ENCODE results near the gene EPB41L5. TPM values are rescaled to one million over a fixed set of nuclear protein-coding genes. Genes with fewer than 3 reads are reported as not detected.

Gene EPB41L5
- total RNA-seq, 1 experiment from 2014 or later, result 34.9 TPM

- Mint-ChIP-seq H3K36me3 (peaks cover 6% of the 10 kb centered on the region), H3K27ac (no peak overlapping the region), H3K9me3 (no peaks in the 10 kb centered on the region), H3K4me1 (no peaks in the 10 kb centered on the region), H3K27me3 (ENCODE audit: low read depth) (no peaks in the 10 kb centered on the region), H3K4me3 (no peak overlapping the region)
- ATAC-seq (no peak), DNase-seq (ENCODE audit: low spot score) (no peak)
- POLR2A ChIA-PET, result no interaction called here
- CTCF ChIA-PET, result no interaction called here
- TF ChIP-seq FOXP4 (CRISPR knock-in tag; IDR thresholded peaks at IDR 0.05) (no peak), ATF2 (CRISPR knock-in tag; IDR thresholded peaks at IDR 0.05; ENCODE audit: borderline replicate concordance, low read depth) (no peak), RORB (CRISPR knock-in tag; IDR thresholded peaks at IDR 0.05) (no peak), ATF1 (CRISPR knock-in tag; IDR thresholded peaks at IDR 0.05) (no peak), ETV6 (CRISPR knock-in tag; IDR thresholded peaks at IDR 0.05) (no peak)
These were observed 95.2 kb downstream of the EPB41L5 start for GRCh38 chr2:120108049-120108448.

- ChIA-PET CTCF (no interaction called here), POLR2A (no interaction called here)
- H3K4me3 Mint-ChIP-seq, result no peak overlapping the region
- H3K27ac Mint-ChIP-seq, result no peak overlapping the region
- no peaks in the 10 kb centered on the region for H3K9me3 Mint-ChIP-seq
- H3K36me3 Mint-ChIP-seq, result peaks cover 6% of the 10 kb centered on the region
- ATAC-seq (no peak), DNase-seq (ENCODE audit: low spot score) (no peak)
- no peaks in the 10 kb centered on the region for H3K27me3 Mint-ChIP-seq (ENCODE audit: low read depth)
- no peaks in the 10 kb centered on the region for H3K4me1 Mint-ChIP-seq
- TF ChIP-seq USF1 (CRISPR knock-in tag; IDR thresholded peaks at IDR 0.05) (no peak), NFYB (CRISPR knock-in tag; conservative IDR thresholded peaks at IDR 0.05; ENCODE audit: low read depth) (no peak), ZNF281 (CRISPR knock-in tag; IDR thresholded peaks at IDR 0.05) (no peak), ZNF532 (CRISPR knock-in tag; IDR thresholded peaks at IDR 0.05; ENCODE audit: borderline replicate concordance) (no peak), HMGA2 (CRISPR knock-in tag; IDR thresholded peaks at IDR 0.05) (no peak), ELF4 (CRISPR knock-in tag; IDR thresholded peaks at IDR 0.05; ENCODE audit: low read depth) (no peak), ETV6 (CRISPR knock-in tag; IDR thresholded peaks at IDR 0.05) (no peak), TP53 (CRISPR knock-in tag; IDR thresholded peaks at IDR 0.05) (no peak), TCF7 (CRISPR knock-in tag; IDR thresholded peaks at IDR 0.05; ENCODE audit: low read depth) (no peak), NR1H2 (CRISPR knock-in tag; IDR thresholded peaks at IDR 0.05) (no peak), ZMAT4 (CRISPR knock-in tag; IDR thresholded peaks at IDR 0.05) (no peak), OVOL2 (CRISPR knock-in tag; IDR thresholded peaks at IDR 0.05; ENCODE audit: borderline replicate concordance) (no peak)
- TF ChIP-seq, protein P1, sequence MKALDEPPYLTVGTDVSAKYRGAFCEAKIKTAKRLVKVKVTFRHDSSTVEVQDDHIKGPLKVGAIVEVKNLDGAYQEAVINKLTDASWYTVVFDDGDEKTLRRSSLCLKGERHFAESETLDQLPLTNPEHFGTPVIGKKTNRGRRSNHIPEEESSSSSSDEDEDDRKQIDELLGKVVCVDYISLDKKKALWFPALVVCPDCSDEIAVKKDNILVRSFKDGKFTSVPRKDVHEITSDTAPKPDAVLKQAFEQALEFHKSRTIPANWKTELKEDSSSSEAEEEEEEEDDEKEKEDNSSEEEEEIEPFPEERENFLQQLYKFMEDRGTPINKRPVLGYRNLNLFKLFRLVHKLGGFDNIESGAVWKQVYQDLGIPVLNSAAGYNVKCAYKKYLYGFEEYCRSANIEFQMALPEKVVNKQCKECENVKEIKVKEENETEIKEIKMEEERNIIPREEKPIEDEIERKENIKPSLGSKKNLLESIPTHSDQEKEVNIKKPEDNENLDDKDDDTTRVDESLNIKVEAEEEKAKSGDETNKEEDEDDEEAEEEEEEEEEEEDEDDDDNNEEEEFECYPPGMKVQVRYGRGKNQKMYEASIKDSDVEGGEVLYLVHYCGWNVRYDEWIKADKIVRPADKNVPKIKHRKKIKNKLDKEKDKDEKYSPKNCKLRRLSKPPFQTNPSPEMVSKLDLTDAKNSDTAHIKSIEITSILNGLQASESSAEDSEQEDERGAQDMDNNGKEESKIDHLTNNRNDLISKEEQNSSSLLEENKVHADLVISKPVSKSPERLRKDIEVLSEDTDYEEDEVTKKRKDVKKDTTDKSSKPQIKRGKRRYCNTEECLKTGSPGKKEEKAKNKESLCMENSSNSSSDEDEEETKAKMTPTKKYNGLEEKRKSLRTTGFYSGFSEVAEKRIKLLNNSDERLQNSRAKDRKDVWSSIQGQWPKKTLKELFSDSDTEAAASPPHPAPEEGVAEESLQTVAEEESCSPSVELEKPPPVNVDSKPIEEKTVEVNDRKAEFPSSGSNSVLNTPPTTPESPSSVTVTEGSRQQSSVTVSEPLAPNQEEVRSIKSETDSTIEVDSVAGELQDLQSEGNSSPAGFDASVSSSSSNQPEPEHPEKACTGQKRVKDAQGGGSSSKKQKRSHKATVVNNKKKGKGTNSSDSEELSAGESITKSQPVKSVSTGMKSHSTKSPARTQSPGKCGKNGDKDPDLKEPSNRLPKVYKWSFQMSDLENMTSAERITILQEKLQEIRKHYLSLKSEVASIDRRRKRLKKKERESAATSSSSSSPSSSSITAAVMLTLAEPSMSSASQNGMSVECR (CRISPR knock-in tag; IDR thresholded peaks at IDR 0.05; ENCODE audit: borderline replicate concordance), result no peak
These were observed 95.9 kb downstream of the EPB41L5 start for GRCh38 chr2:120108749-120109148.
